Right lobe of liver (tissue), 6 donors: ENCODE measurements around the gene ENOX1. TPM values are rescaled to one million over a fixed set of nuclear protein-coding genes. Genes with fewer than 3 reads are reported as not detected.
"Not testable (repeated sequence)": the region's sequence is repeated elsewhere in the genome, so short reads cannot be mapped to it uniquely, and the experiment has no call there.

Experiments
- ATAC-seq, 4 donors: fragments of 200-7000 bp; cut with Tn5 transposase; one replicate each; pipeline ENCODE4 v1.9.1; 2020; ENCODE audit warnings: mild to moderate bottlenecking in 4 of 4, moderate library complexity in 4 of 4
- DNase-seq, 3 donors: peaks; one replicate each; pipeline ENCODE4 v3.0.0-alpha.2; 2020
- H3K27ac ChIP-seq, 3 donors: fragments of 200-600 bp; one replicate each; pipeline ENCODE4 v1.8.0; 2022
- H3K27me3 ChIP-seq, 2 donors: fragments of 200-600 bp; one replicate each; pipeline ENCODE4 v1.8.0; 2022
- H3K36me3 ChIP-seq, 4 donors: fragments of 200-600 bp; sonication (generic) in 1 of 4; one replicate each; pipeline versions ENCODE4 v1.5.1 to v1.8.0; 2017 to 2022; ENCODE audit warnings: control low read depth in 1 of 4
- H3K4me1 ChIP-seq, 4 donors: fragments of 200-600 bp; sonication (generic) in 1 of 4; one replicate each; pipeline versions ENCODE4 v1.5.1 to v1.8.0; 2017 to 2022; ENCODE audit warnings: control low read depth in 1 of 4
- H3K4me3 ChIP-seq, 3 donors: fragments of 200-600 bp; one replicate each; pipeline ENCODE4 v1.8.0; 2022
- H3K9me3 ChIP-seq, 4 donors: fragments of 200-600 bp; sonication (generic) in 1 of 4; one replicate each; pipeline versions ENCODE4 v1.5.1 to v1.8.0; 2017 to 2022; ENCODE audit warnings: control low read depth in 1 of 4
- POLR2A ChIP-seq: fragments of 450-650 bp; IDR thresholded peaks from one replicate; pipeline ENCODE4 v1.6.1; 2017; ENCODE audit warnings: antibody characterized with exemption, mild to moderate bottlenecking
- WGBS: methylation state at CpG from one replicate; pipeline ENCODE4 v1.1.6; 2018; ENCODE audit warnings: low coverage, low lambda C conversion rate; ENCODE audit not compliant: insufficient coverage; ENCODE audit errors: missing lambda C conversion rate; 5-methylcytosine and 5-hydroxymethylcytosine counted together
- intact Hi-C, 2 donors: fragments of 100-400 bp; cut with DNase I; formaldehyde crosslinking; loops; one replicate each; pipeline versions ENCODE4 v1.11.2 to v1.14.1; 2022
- total RNA-seq, 6 experiments: library from RNA; depleted of rRNA in 2 of 6; stranded (reverse); fragments of >200 nt in 2 of 6; fragmentation: NEBNext Ultra II Directional in 3 of 6; extraction: Animal tissue kit (Norgen Biotek cat#: 25700) in 3 of 6; gene quantifications; one replicate each; pipeline versions ENCODE4 v1.1.0 to v1.2.4, GENCODE V29; 2016 to 2023
- TF ChIP-seq, protein P1 (sequence below), 4 donors: fragments of 200-600 bp in 3 of 4; fragments of 450-650 bp in 1 of 4; IDR thresholded peaks; one replicate each; pipeline versions ENCODE4 v1.5.1 to v1.8.0; 2016 to 2022; ENCODE audit warnings: antibody characterized with exemption in 4 of 4, mild to moderate bottlenecking in 2 of 4
- donor health status: DM: no; HTN: yes; CAD: no.
- donor health status: DM: no; HTN: no; CAD: no.
- donor health status: DM: no; HTN: no; CAD: no.
- donor health status: DM: no; HTN: yes; CAD: no.
- donor health status: DM: no; HTN: yes; CAD: no.

Gene ENOX1
- total RNA-seq, 6 experiments from 2014 or later = 0.07 to 0.16 TPM; not detected in 4

DNA sequence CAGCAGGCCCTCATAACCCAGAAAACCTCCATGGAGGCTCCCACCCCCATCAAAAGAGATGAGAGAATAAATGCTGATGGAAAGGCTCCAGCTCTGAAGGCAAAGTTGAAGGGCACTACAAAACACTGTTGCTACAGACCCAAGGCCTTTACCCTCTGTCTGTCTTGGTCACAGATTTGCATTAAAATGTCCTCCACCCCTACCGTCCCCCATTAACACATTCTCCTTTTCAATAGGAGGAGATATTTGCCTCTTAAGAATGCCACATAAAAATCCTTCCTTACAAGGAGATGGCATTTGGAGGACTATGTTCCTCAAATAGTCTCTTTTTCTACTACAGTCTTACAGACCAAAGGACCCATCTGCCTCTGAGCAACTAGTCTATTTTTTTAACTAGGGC lies 361.5 kb downstream of the ENOX1 start:
- TF ChIP-seq, protein P1, sequence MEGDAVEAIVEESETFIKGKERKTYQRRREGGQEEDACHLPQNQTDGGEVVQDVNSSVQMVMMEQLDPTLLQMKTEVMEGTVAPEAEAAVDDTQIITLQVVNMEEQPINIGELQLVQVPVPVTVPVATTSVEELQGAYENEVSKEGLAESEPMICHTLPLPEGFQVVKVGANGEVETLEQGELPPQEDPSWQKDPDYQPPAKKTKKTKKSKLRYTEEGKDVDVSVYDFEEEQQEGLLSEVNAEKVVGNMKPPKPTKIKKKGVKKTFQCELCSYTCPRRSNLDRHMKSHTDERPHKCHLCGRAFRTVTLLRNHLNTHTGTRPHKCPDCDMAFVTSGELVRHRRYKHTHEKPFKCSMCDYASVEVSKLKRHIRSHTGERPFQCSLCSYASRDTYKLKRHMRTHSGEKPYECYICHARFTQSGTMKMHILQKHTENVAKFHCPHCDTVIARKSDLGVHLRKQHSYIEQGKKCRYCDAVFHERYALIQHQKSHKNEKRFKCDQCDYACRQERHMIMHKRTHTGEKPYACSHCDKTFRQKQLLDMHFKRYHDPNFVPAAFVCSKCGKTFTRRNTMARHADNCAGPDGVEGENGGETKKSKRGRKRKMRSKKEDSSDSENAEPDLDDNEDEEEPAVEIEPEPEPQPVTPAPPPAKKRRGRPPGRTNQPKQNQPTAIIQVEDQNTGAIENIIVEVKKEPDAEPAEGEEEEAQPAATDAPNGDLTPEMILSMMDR (IDR thresholded peaks at IDR 0.05) = no peak
- no peak for TF ChIP-seq POLR2A
- H3K27ac ChIP-seq = no peak overlapping the region
- no peaks in the 10 kb centered on the region for H3K27me3 ChIP-seq
- H3K4me3 ChIP-seq = no peak overlapping the region
- intact Hi-C loops = no loop called here
- H3K36me3 ChIP-seq = no peaks in the 10 kb centered on the region
- ATAC-seq (no peak), DNase-seq (no peak)
- H3K9me3 ChIP-seq = no peaks in the 10 kb centered on the region
- WGBS = 75% methylated on average over 1 of the region's 1 CpG
- H3K4me1 ChIP-seq = no peaks in the 10 kb centered on the region

DNA sequence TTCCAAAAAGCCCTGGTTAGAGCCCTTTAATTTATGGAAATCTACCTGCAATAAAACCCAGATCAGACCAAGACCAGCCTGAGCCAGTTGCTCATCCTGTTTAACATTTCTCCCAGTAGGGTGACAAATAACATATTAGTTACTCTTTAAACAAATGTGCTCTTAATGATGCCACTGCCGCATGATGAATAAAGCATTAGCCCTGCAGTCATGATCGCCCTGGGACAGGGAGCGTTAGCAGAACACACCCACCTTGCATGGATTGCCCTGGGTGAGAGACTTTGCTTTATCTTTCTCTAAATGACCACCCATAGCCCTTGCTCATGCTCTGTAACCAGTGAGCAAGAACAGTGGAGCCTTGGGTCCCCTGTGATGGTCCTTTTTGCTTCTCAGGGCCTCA lies 362.4 kb downstream of the ENOX1 start:
- H3K27me3 ChIP-seq = no peaks in the 10 kb centered on the region
- H3K4me1 ChIP-seq = no peaks in the 10 kb centered on the region
- H3K36me3 ChIP-seq = no peaks in the 10 kb centered on the region
- DNase-seq = no peak
- no peaks in the 10 kb centered on the region for H3K9me3 ChIP-seq
- TF ChIP-seq, protein P1 (IDR thresholded peaks at IDR 0.05) = no peak
- WGBS = 100% methylated on average over 1 of the region's 3 CpGs
- no peak for ATAC-seq
- H3K27ac ChIP-seq = no peak overlapping the region
- intact Hi-C loops = no loop called here
- no peak overlapping the region for H3K4me3 ChIP-seq

DNA sequence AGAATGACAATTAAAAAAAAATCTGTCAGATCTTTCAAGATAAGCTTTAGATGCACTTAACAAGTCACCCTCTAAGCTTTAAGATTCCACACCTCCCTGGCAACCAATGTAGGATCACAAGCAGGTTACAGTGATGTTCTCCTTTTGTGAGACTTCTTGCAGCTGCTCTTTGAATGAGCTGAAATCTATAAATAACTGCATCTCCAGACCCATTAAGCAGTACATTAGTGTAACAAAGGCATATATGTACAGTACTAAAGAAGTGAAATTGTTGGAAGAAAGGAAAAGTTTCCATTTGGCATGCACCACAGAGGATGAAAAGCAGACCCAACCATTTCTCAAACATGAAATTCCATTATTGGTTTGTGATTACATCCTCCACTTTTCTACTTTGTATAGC lies 364.7 kb downstream of the ENOX1 start:
- intact Hi-C loops = no loop called here
- no peak overlapping the region for H3K27ac ChIP-seq
- no peak for TF ChIP-seq POLR2A
- TF ChIP-seq, protein P1 (IDR thresholded peaks at IDR 0.05) = no peak
- H3K4me1 ChIP-seq = no peaks in the 10 kb centered on the region
- ATAC-seq = no peak
- H3K36me3 ChIP-seq = no peaks in the 10 kb centered on the region
- H3K9me3 ChIP-seq = no peaks in the 10 kb centered on the region
- DNase-seq = no peak
- no peaks in the 10 kb centered on the region for H3K27me3 ChIP-seq
- no peak overlapping the region for H3K4me3 ChIP-seq

DNA sequence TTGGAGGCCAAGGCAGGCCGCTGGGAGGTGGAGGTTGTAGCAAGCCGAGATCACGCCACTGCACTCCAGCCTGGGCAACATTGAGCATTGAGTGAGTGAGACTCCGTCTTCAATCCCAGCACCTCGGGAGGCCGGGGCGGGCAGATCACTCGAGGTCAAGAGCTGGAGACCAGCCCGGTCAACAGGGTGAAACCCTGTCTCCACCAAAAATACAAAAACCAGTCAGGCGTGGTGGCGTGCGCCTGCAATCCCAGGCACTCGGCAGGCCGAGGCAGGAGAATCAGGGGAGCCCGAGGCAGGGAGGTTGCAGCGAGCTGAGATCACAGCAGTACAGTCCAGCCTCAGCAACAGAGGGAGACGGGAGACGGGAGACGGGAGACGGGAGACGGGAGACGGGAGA lies 369.9 kb downstream of the ENOX1 start:
- H3K36me3 ChIP-seq, ATAC-seq, H3K4me3 ChIP-seq, H3K27me3 ChIP-seq, DNase-seq, H3K27ac ChIP-seq, intact Hi-C loops, H3K4me1 ChIP-seq, H3K9me3 ChIP-seq: not testable (repeated sequence)
- WGBS = 91% methylated on average over 8 of the region's 22 CpGs

DNA sequence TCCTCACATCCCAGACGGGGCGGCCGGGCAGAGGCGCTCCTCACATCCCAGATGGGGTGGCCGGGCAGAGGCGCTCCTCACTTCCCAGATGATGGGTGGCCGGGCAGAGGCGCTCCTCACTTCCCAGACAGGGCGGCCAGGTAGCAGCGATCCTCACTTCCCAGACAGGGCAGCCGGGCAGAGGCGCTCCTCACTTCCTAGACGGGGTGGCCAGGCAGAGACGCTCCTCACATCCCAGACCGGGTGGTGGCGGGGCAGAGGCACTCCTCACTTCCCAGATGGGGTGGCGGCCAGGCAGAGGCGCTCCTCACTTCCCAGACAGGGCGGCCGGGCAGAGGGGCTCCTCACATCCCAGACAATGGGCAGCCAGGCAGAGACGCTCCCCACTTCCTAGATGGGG lies 370.4 kb downstream of the ENOX1 start:
- DNase-seq, H3K27me3 ChIP-seq, H3K4me3 ChIP-seq, H3K36me3 ChIP-seq, H3K4me1 ChIP-seq, H3K9me3 ChIP-seq, H3K27ac ChIP-seq, ATAC-seq, intact Hi-C loops: not testable (repeated sequence)
- no CpG with 5 or more reads among the region's 21 CpGs for WGBS

DNA sequence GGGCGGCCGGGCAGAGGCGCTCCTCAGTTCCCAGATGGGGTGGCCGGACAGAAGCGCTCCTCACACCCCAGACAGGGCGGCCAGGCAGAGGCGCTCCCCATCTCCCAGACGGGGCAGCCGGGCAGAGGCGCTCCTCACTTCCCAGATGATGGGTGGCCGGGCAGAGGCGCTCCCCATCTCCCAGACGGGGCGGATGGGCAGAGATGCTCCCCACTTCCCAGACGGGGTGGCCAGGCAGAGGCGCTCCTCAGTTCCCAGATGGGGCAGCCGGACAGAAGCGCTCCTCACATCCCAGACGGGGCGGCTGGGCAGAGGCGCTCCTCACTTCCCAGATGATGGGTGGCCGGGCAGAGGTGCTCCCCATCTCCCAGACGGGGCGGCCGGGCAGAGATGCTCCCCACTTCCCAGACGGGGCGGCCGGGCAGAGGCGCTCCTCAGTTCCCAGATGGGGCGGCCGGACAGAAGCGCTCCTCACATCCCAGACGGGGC lies 370.8 kb downstream of the ENOX1 start:
- H3K4me1 ChIP-seq, H3K27me3 ChIP-seq, DNase-seq, H3K36me3 ChIP-seq, intact Hi-C loops, H3K4me3 ChIP-seq, H3K27ac ChIP-seq, H3K9me3 ChIP-seq, ATAC-seq: not testable (repeated sequence)
- 86% methylated on average over 2 of the region's 33 CpGs for WGBS
